Neural cell (in vitro differentiated cells): ENCODE data around the gene FAM53C. TPM values are rescaled to one million over a fixed set of nuclear protein-coding genes. Genes with fewer than 3 reads are reported as not detected.

Experiments used
- H2AFZ ChIP-seq: fragments of 200-600, 300-800 bp; sonication (generic), shearing (Covaris generic); 2 replicates; pipeline ENCODE4 v1.6.0; 2014; ENCODE audit warnings: low read depth, mild to moderate bottlenecking, antibody characterized with exemption, low read length, moderate library complexity
- H3F3A ChIP-seq: fragments of 200-600 bp; shearing (Covaris generic); 2 replicates; pipeline ENCODE4 v1.6.1; 2016; ENCODE audit warnings: mild to moderate bottlenecking, moderate library complexity, mixed read lengths, antibody characterized with exemption, low read length; ENCODE audit not compliant: insufficient read depth, poor library complexity, severe bottlenecking
- H3K27ac ChIP-seq: fragments of 200-600, 300-800 bp; sonication (generic), shearing (Covaris generic); 2 replicates; pipeline ENCODE4 v1.5.1; 2014; ENCODE audit warnings: mild to moderate bottlenecking, low read length, moderate library complexity
- H3K27me3 ChIP-seq: fragments of 300-800, 200-600 bp; sonication (generic), shearing (Covaris generic); 2 replicates; pipeline ENCODE4 v1.6.0; 2014; ENCODE audit warnings: mild to moderate bottlenecking, low read depth, low read length, moderate library complexity; ENCODE audit not compliant: insufficient read depth
- H3K36me3 ChIP-seq: fragments of 300-800, 200-600 bp; sonication (generic), shearing (Covaris generic); 2 replicates; pipeline ENCODE4 v1.5.1; 2014; ENCODE audit warnings: mild to moderate bottlenecking, antibody characterized with exemption, low read length, moderate library complexity; ENCODE audit not compliant: insufficient read depth
- H3K4me2 ChIP-seq: fragments of 300-800, 200-600 bp; sonication (generic), shearing (Covaris generic); 2 replicates; pipeline ENCODE4 v1.6.0; 2014; ENCODE audit warnings: mild to moderate bottlenecking, low read length
- H3K4me3 ChIP-seq: fragments of 300-800, 200-600 bp; sonication (generic), shearing (Covaris generic); 2 replicates; pipeline ENCODE4 v1.5.1; 2014; ENCODE audit warnings: mild to moderate bottlenecking, low read length, moderate library complexity
- H3K79me2 ChIP-seq: fragments of 200-600 bp; shearing (Covaris generic); replicated peaks from 2 replicates; pipeline ENCODE4 v1.6.0; 2014; ENCODE audit warnings: mild to moderate bottlenecking, low read length, moderate library complexity; ENCODE audit not compliant: insufficient read depth
- H3K9ac ChIP-seq: fragments of 300-800, 200-600 bp; sonication (generic), shearing (Covaris generic); 2 replicates; pipeline ENCODE4 v1.6.1; 2016; ENCODE audit warnings: mild to moderate bottlenecking, low read length, mixed read lengths
- H3K9me2 ChIP-seq: fragments of 200-600 bp; shearing (Covaris generic); 2 replicates; pipeline ENCODE4 v1.6.1; 2016; ENCODE audit warnings: mild to moderate bottlenecking, low read length, mixed read lengths; ENCODE audit not compliant: insufficient read depth
- H3K9me3 ChIP-seq: fragments of 200-600, 300-800 bp; sonication (generic), shearing (Covaris generic); 2 replicates; pipeline ENCODE4 v1.6.1; 2016; ENCODE audit warnings: mild to moderate bottlenecking, mixed run types, low read length, moderate library complexity, mixed read lengths
- H4K20me1 ChIP-seq: fragments of 200-600 bp; shearing (Covaris generic); 2 replicates; pipeline ENCODE4 v1.6.1; 2016; ENCODE audit warnings: mild to moderate bottlenecking, mixed run types; ENCODE audit not compliant: insufficient read depth
- CTCF ChIP-seq: fragments of 450-650 bp; IDR thresholded peaks from 2 replicates; pipeline ENCODE4 v1.5.1; 2014; ENCODE audit warnings: antibody characterized with exemption, mild to moderate bottlenecking, moderate library complexity; ENCODE audit not compliant: poor library complexity, severe bottlenecking
- EP300 ChIP-seq: fragments of 450-650 bp; conservative IDR thresholded peaks from 2 replicates; pipeline ENCODE4 v1.6.1; 2014; ENCODE audit warnings: antibody characterized with exemption, mild to moderate bottlenecking, moderate library complexity; ENCODE audit not compliant: poor library complexity, severe bottlenecking
- EZH2 ChIP-seq: fragments of 200-600, 300-800 bp; shearing (Covaris generic), sonication (generic); IDR thresholded peaks from 2 replicates; pipeline ENCODE4 v1.6.1; 2014; ENCODE audit warnings: antibody characterized with exemption, low read length, borderline replicate concordance, mild to moderate bottlenecking; ENCODE audit not compliant: insufficient read depth, poor library complexity, severe bottlenecking
- MXI1 ChIP-seq: fragments of 450-650 bp; conservative IDR thresholded peaks from 2 replicates; pipeline ENCODE4 v1.6.1; 2014; ENCODE audit warnings: antibody characterized with exemption, mild to moderate bottlenecking; ENCODE audit not compliant: poor library complexity, severe bottlenecking
- POLR2AphosphoS5 ChIP-seq: IDR thresholded peaks from 2 replicates; pipeline ENCODE4 v1.6.1; 2012
- RAD21 ChIP-seq: fragments of 450-650 bp; conservative IDR thresholded peaks from 2 replicates; pipeline ENCODE4 v1.6.1; 2014; ENCODE audit warnings: antibody characterized with exemption, mild to moderate bottlenecking, moderate library complexity
- REST ChIP-seq: IDR thresholded peaks from 2 replicates; pipeline ENCODE4 v1.6.1; 2012; ENCODE audit warnings: borderline replicate concordance
- SMC3 ChIP-seq: fragments of 450-650 bp; conservative IDR thresholded peaks from 2 replicates; pipeline ENCODE4 v1.6.1; 2014; ENCODE audit warnings: antibody characterized with exemption, mild to moderate bottlenecking, moderate library complexity; ENCODE audit not compliant: poor library complexity
- TAF1 ChIP-seq: IDR thresholded peaks from 2 replicates; pipeline ENCODE4 v1.6.1; 2012; ENCODE audit warnings: low read depth
- polyA plus RNA-seq: library from polyadenylated mRNA; depleted of rRNA; stranded (reverse); fragments of >200 nt; gene quantifications from 2 replicates; pipeline ENCODE4 v1.2.3, GENCODE V29; 2014

FAM53C gene
- polyA plus RNA-seq, 1 donor from 2014 or later: 44.2 TPM

- no peaks in the 10 kb centered on the region for H3K9me3 ChIP-seq
- no peaks in the 10 kb centered on the region for H3F3A ChIP-seq
- peak overlapping the region; percentile 96 for H3K4me3 ChIP-seq
- H3K9me2 ChIP-seq: no peaks in the 10 kb centered on the region
- H3K4me2 ChIP-seq: peak overlapping the region; percentile 94
- peak overlapping the region; percentile 99 for H3K9ac ChIP-seq
- peaks cover 40% of the 10 kb centered on the region for H3K79me2 ChIP-seq
- H3K27me3 ChIP-seq: no peaks in the 10 kb centered on the region
- peak overlapping the region; percentile 92 for H3K27ac ChIP-seq
- H4K20me1 ChIP-seq: no peaks in the 10 kb centered on the region
- H3K36me3 ChIP-seq: no peaks in the 10 kb centered on the region
- no peak for TF ChIP-seq CTCF
- no peak for TF ChIP-seq EZH2
- no peak for TF ChIP-seq EP300
- no peak for TF ChIP-seq RAD21
- TF ChIP-seq MXI1: no peak
- TF ChIP-seq REST: no peak
- H2AFZ ChIP-seq: peak overlapping the region; percentile 17
These were observed 1.4 kb downstream of the FAM53C start for GRCh38 chr5:138339464-138339863.

- Histone ChIP-seq H3K27me3 (no peaks in the 10 kb centered on the region), H3F3A (no peaks in the 10 kb centered on the region), H2AFZ (no peak overlapping the region), H3K4me2 (peak overlapping the region; percentile 94), H3K27ac (peak overlapping the region; percentile 92), H3K36me3 (no peaks in the 10 kb centered on the region), H3K9me2 (no peaks in the 10 kb centered on the region), H3K79me2 (peaks cover 40% of the 10 kb centered on the region), H3K9ac (peak overlapping the region; percentile 99), H3K4me3 (peak overlapping the region; percentile 96), H4K20me1 (no peaks in the 10 kb centered on the region), H3K9me3 (no peaks in the 10 kb centered on the region)
- no peak for TF ChIP-seq POLR2AphosphoS5
- no peak for TF ChIP-seq EZH2
- TF ChIP-seq MXI1: no peak
- TF ChIP-seq REST: no peak
- no peak for TF ChIP-seq EP300
- TF ChIP-seq SMC3: no peak
- TF ChIP-seq TAF1: no peak
- TF ChIP-seq CTCF: no peak
These were observed 1.9 kb downstream of the FAM53C start for GRCh38 chr5:138340008-138340407.
